OCI-LY1 (cell line): Measurements from ENCODE around the gene CNNM4.

Experiments
- EZH2 ChIP-seq: fragments of 200-600 bp; sonication (generic), shearing (Covaris generic); IDR thresholded peaks from 2 replicates; pipeline ENCODE4 v1.8.0; 2017; ENCODE audit warnings: borderline replicate concordance, mixed run types, mild to moderate bottlenecking, antibody characterized with exemption, low read length, moderate library complexity, mixed read lengths
- TF ChIP-seq, protein P1 (sequence below): fragments of 200-600 bp; sonication (generic), shearing (Covaris generic); IDR thresholded peaks from 2 replicates; pipeline ENCODE4 v1.5.1; 2017; ENCODE audit warnings: mild to moderate bottlenecking, antibody characterized with exemption, low read length, moderate library complexity, mixed read lengths

DNA sequence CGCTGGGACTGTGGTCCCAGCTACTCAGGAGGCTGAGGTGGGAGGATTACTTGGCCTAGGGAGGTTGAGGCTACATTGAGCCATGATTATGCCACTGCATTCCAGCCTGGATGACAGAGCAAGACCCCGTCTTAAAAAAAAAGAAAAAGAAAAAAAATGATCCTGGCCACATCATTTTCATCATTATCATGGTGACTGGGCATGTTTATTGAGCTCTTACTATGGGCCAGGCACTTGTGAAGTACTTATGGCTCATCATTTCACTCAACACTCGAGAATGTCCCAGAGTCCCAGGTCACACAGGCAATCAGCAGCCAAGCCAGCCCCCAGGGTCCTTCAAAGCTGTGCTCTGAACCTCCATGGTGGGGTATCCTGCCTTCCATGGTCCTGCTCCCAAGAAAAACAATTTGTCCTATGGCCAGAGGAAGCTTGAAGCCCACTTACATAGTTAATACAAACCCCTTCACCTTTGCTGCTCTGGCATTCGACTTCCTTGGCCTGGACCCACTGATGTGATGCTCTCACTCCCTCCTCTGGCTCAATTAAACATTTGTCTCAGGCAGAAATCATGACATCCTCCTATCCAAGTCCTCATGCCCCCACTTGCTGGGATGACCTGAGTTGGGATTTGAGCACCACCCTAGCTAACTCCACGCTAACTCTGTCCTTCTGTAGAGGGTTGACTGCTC lies 3.8 kb upstream of the CNNM4 start:
- TF ChIP-seq, protein P1, sequence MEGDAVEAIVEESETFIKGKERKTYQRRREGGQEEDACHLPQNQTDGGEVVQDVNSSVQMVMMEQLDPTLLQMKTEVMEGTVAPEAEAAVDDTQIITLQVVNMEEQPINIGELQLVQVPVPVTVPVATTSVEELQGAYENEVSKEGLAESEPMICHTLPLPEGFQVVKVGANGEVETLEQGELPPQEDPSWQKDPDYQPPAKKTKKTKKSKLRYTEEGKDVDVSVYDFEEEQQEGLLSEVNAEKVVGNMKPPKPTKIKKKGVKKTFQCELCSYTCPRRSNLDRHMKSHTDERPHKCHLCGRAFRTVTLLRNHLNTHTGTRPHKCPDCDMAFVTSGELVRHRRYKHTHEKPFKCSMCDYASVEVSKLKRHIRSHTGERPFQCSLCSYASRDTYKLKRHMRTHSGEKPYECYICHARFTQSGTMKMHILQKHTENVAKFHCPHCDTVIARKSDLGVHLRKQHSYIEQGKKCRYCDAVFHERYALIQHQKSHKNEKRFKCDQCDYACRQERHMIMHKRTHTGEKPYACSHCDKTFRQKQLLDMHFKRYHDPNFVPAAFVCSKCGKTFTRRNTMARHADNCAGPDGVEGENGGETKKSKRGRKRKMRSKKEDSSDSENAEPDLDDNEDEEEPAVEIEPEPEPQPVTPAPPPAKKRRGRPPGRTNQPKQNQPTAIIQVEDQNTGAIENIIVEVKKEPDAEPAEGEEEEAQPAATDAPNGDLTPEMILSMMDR: no peak
- no peak for TF ChIP-seq EZH2
